Measurements from ENCODE around the gene CMYA5.

The CMYA5 gene

GRCh38 chr5:79792463-79792862, 102.8 kb downstream of the CMYA5 start:
- H3K27ac ChIP-seq: no peak overlapping the region
- no peak overlapping the region for H3K9ac ChIP-seq (ENCODE audit: insufficient read length)
- no peak overlapping the region for H3K4me3 ChIP-seq
- no peaks in the 10 kb centered on the region for H3K9me3 ChIP-seq (ENCODE audit: low read depth, low read length)
- no peak for DNase-seq (ENCODE audit: low read depth, low spot score)
- no peaks in the 10 kb centered on the region for H3K36me3 ChIP-seq (ENCODE audit: insufficient read depth, low read length)
- TF ChIP-seq EZH2 (IDR thresholded peaks at IDR 0.05): no peak

GRCh38 chr5:79793304-79793703, 103.7 kb downstream of the CMYA5 start:
- no peak for DNase-seq (ENCODE audit: low read depth, low spot score)
- H3K36me3 ChIP-seq (ENCODE audit: insufficient read depth, low read length): no peaks in the 10 kb centered on the region

GRCh38 chr5:79793722-79794121, 104.1 kb downstream of the CMYA5 start:
- no peak for DNase-seq (ENCODE audit: low read depth, low spot score)
- no peak overlapping the region for H3K4me3 ChIP-seq
- no peak overlapping the region for H3K9ac ChIP-seq (ENCODE audit: insufficient read length)
- TF ChIP-seq POLR2AphosphoS5 (IDR thresholded peaks at IDR 0.05; ENCODE audit: borderline replicate concordance, low read depth, low read length): no peak
- no peaks in the 10 kb centered on the region for H3K36me3 ChIP-seq (ENCODE audit: insufficient read depth, low read length)
- no peak overlapping the region for H3K27ac ChIP-seq
- no peaks in the 10 kb centered on the region for H3K9me3 ChIP-seq (ENCODE audit: low read depth, low read length)

More at GRCh38 chr5:79793304-79793703, 103.7 kb downstream of the CMYA5 start:
- H3K9me3 ChIP-seq (ENCODE audit: low read depth, low read length): no peaks in the 10 kb centered on the region
- TF ChIP-seq POLR2AphosphoS5 (IDR thresholded peaks at IDR 0.05; ENCODE audit: borderline replicate concordance, low read depth, low read length): no peak
- no peak overlapping the region for H3K4me3 ChIP-seq
- H3K9ac ChIP-seq (ENCODE audit: insufficient read length): no peak overlapping the region
- no peak overlapping the region for H3K27ac ChIP-seq

- no peak overlapping the region for H3K27ac ChIP-seq
- TF ChIP-seq FOXP2 (optimal IDR thresholded peaks at IDR 0.05; ENCODE audit: control extremely low read depth, extremely low read length, insufficient read depth) (no peak), POLR2AphosphoS5 (IDR thresholded peaks at IDR 0.05; ENCODE audit: borderline replicate concordance, low read depth, low read length) (no peak), EZH2 (IDR thresholded peaks at IDR 0.05) (no peak)
- H3K4me3 ChIP-seq: no peak overlapping the region
- H3K36me3 ChIP-seq (ENCODE audit: insufficient read depth, low read length): no peaks in the 10 kb centered on the region
- H3K9ac ChIP-seq (ENCODE audit: insufficient read length): no peak overlapping the region
- no peak for DNase-seq (ENCODE audit: low read depth, low spot score)
- H3K9me3 ChIP-seq (ENCODE audit: low read depth, low read length): no peaks in the 10 kb centered on the region
These were observed 104.7 kb downstream of the CMYA5 start for GRCh38 chr5:79794347-79794746.

GRCh38 chr5:79795764-79796398, 106.2 kb downstream of the CMYA5 start:
- TF ChIP-seq FOXP2 (optimal IDR thresholded peaks at IDR 0.05; ENCODE audit: control extremely low read depth, extremely low read length, insufficient read depth) (no peak), EZH2 (IDR thresholded peaks at IDR 0.05) (no peak), POLR2AphosphoS5 (IDR thresholded peaks at IDR 0.05; ENCODE audit: borderline replicate concordance, low read depth, low read length) (no peak)
- no peak overlapping the region for H3K27ac ChIP-seq
- no peak overlapping the region for H3K4me3 ChIP-seq
- no peaks in the 10 kb centered on the region for H3K36me3 ChIP-seq (ENCODE audit: insufficient read depth, low read length)
- no peaks in the 10 kb centered on the region for H3K9me3 ChIP-seq (ENCODE audit: low read depth, low read length)
- no peak overlapping the region for H3K9ac ChIP-seq (ENCODE audit: insufficient read length)
- no peak for DNase-seq (ENCODE audit: low read depth, low spot score)

- no peak for DNase-seq (ENCODE audit: low read depth, low spot score)
- Histone ChIP-seq H3K4me3 (no peak overlapping the region), H3K36me3 (ENCODE audit: insufficient read depth, low read length) (no peaks in the 10 kb centered on the region), H3K9ac (ENCODE audit: insufficient read length) (no peak overlapping the region), H3K9me3 (ENCODE audit: low read depth, low read length) (no peaks in the 10 kb centered on the region), H3K27ac (no peak overlapping the region)
- TF ChIP-seq POLR2AphosphoS5 (IDR thresholded peaks at IDR 0.05; ENCODE audit: borderline replicate concordance, low read depth, low read length) (no peak), EZH2 (IDR thresholded peaks at IDR 0.05) (no peak), FOXP2 (optimal IDR thresholded peaks at IDR 0.05; ENCODE audit: control extremely low read depth, extremely low read length, insufficient read depth) (no peak)
These were observed 109.4 kb downstream of the CMYA5 start for GRCh38 chr5:79798893-79799590.

- Histone ChIP-seq H3K9ac (ENCODE audit: insufficient read length) (no peak overlapping the region), H3K4me3 (no peak overlapping the region), H3K27ac (no peak overlapping the region), H3K9me3 (ENCODE audit: low read depth, low read length) (no peaks in the 10 kb centered on the region), H3K36me3 (ENCODE audit: insufficient read depth, low read length) (no peaks in the 10 kb centered on the region)
- no peak for DNase-seq (ENCODE audit: low read depth, low spot score)
- TF ChIP-seq EZH2 (IDR thresholded peaks at IDR 0.05) (no peak), POLR2AphosphoS5 (IDR thresholded peaks at IDR 0.05; ENCODE audit: borderline replicate concordance, low read depth, low read length) (no peak), FOXP2 (optimal IDR thresholded peaks at IDR 0.05; ENCODE audit: control extremely low read depth, extremely low read length, insufficient read depth) (no peak)
These were observed 111.6 kb downstream of the CMYA5 start for GRCh38 chr5:79800979-79801827.

- Histone ChIP-seq H3K9me3 (ENCODE audit: low read depth, low read length) (no peaks in the 10 kb centered on the region), H3K9ac (ENCODE audit: insufficient read length) (no peak overlapping the region), H3K4me3 (no peak overlapping the region), H3K36me3 (ENCODE audit: insufficient read depth, low read length) (no peaks in the 10 kb centered on the region), H3K27ac (no peak overlapping the region)
- no peak for TF ChIP-seq POLR2AphosphoS5 (IDR thresholded peaks at IDR 0.05; ENCODE audit: borderline replicate concordance, low read depth, low read length)
- no peak for TF ChIP-seq FOXP2 (optimal IDR thresholded peaks at IDR 0.05; ENCODE audit: control extremely low read depth, extremely low read length, insufficient read depth)
- no peak for TF ChIP-seq EZH2 (IDR thresholded peaks at IDR 0.05)
- no peak for DNase-seq (ENCODE audit: low read depth, low spot score)
These were observed 112.8 kb downstream of the CMYA5 start for GRCh38 chr5:79802406-79802805.

Measured in SK-N-MC (cell line).